Posterior cingulate gyrus (tissue), 11 donors: ENCODE data around the gene TMED1.
A peak's percentile ranks its signal among the peaks of the same experiment; 100 is the strongest.

Experiments used
- DNase-seq, 10 donors: peaks; one replicate each; pipeline versions ENCODE4 v3.0.0 to v3.0.0-alpha.2; 2020 to 2021; ENCODE audit warnings: mixed read lengths in 3 of 10
- intact Hi-C: fragments of 100-400 bp; cut with DNase I; formaldehyde crosslinking; loops from one replicate; pipeline ENCODE4 v1.15.1; 2023

The TMED1 gene

GRCh38 chr19:10836479-10837330 lies 693 bp upstream of the TMED1 start:
- intact Hi-C loops = loop anchor here (2.0 to 10.0 kb wide), 2 partner anchors 34 to 122 kb away; partner anchors contain the start of genes CARM1 and DNM2

GRCh38 chr19:10835089-10835753 lies 791 bp downstream of the TMED1 start:
- intact Hi-C loops = loop anchor here (10.0 kb wide), 1 partner anchor 120 kb away; the partner anchor contains the start of gene DNM2

More at GRCh38 chr19:10836479-10837330, 693 bp upstream of the TMED1 start:
- DNase-seq = peak; percentile 75 to 97 (median 82)

GRCh38 chr19:10832939-10833296 lies 3.1 kb downstream of the TMED1 start:
- peak in 2 of 10 donors; percentile 70 to 80 for DNase-seq
- intact Hi-C loops = loop anchor here (10.0 kb wide), 1 partner anchor 118 kb away; the partner anchor contains the start of gene DNM2

More at GRCh38 chr19:10835089-10835753, 791 bp downstream of the TMED1 start:
- DNase-seq = peak in 1 of 10 donors; percentile 85

- intact Hi-C loops = loop anchor here (10.0 kb wide), 1 partner anchor 117 kb away; the partner anchor contains the start of gene DNM2
- peak in 2 of 10 donors; percentile 49 to 75 for DNase-seq
Observed at GRCh38 chr19:10831987-10832938, 3.7 kb downstream of the TMED1 start.

GRCh38 chr19:10830931-10831779 lies 4.9 kb downstream of the TMED1 start:
- intact Hi-C loops = loop anchor here (10.0 kb wide), 1 partner anchor 116 kb away; the partner anchor contains the start of gene DNM2
- peak in 2 of 10 donors; percentile 76 to 80 for DNase-seq

- no peak for DNase-seq
- intact Hi-C loops = loop anchor here (10.0 kb wide), 1 partner anchor 116 kb away; the partner anchor contains the start of gene DNM2
Observed at GRCh38 chr19:10830370-10830769, 5.6 kb downstream of the TMED1 start.

- peak in 2 of 10 donors; percentile 74 to 77 for DNase-seq
- intact Hi-C loops = loop anchor here (10.0 kb wide), 1 partner anchor 115 kb away; the partner anchor contains the start of gene DNM2
Observed at GRCh38 chr19:10829967-10830366, 6.0 kb downstream of the TMED1 start.

- DNase-seq = peak in 2 of 10 donors; percentile 76 to 78
- intact Hi-C loops = no loop called here
Observed at GRCh38 chr19:10828981-10829821, 6.8 kb downstream of the TMED1 start.

- peak in 1 of 10 donors; percentile 22 for DNase-seq
- intact Hi-C loops = no loop called here
Observed at GRCh38 chr19:10826846-10827245, 9.2 kb downstream of the TMED1 start.

- DNase-seq = peak in 1 of 10 donors; percentile 46
- intact Hi-C loops = no loop called here
Observed at GRCh38 chr19:10826231-10826630, 9.8 kb downstream of the TMED1 start.

GRCh38 chr19:10823690-10824089 lies 12.3 kb downstream of the TMED1 start:
- intact Hi-C loops = no loop called here
- peak in 2 of 10 donors; percentile 48 to 63 for DNase-seq

GRCh38 chr19:10820173-10820572 lies 15.8 kb downstream of the TMED1 start:
- no peak for DNase-seq
- intact Hi-C loops = no loop called here

GRCh38 chr19:10819124-10820060 lies 16.6 kb downstream of the TMED1 start:
- intact Hi-C loops = no loop called here
- DNase-seq = no peak

GRCh38 chr19:10818301-10819123 lies 17.5 kb downstream of the TMED1 start:
- DNase-seq = no peak
- intact Hi-C loops = no loop called here

GRCh38 chr19:10817291-10818038 lies 18.5 kb downstream of the TMED1 start:
- intact Hi-C loops = no loop called here
- no peak for DNase-seq
